ENCODE measurements around the gene OR52W1.
"Not testable (repeated sequence)": the region's sequence is repeated elsewhere in the genome, so short reads cannot be mapped to it uniquely, and the experiment has no call there.

The OR52W1 gene

GRCh38 chr11:6238902-6239301, 39.9 kb downstream of the OR52W1 start, which contains the start of gene CNGA4:
CNGA4 (plus strand) TSS chr11:6239089; CDS start chr11:6239207, 118 bp downstream.
- no peak for DNase-seq (ENCODE audit: extremely low read depth, low read depth)
- TF ChIP-seq CTCF (IDR thresholded peaks at IDR 0.05; ENCODE audit: low read depth, low read length): no peak

GRCh38 chr11:6240139-6240538, 41.1 kb downstream of the OR52W1 start:
- no peak for DNase-seq (ENCODE audit: extremely low read depth, low read depth)
- no peak for TF ChIP-seq CTCF (IDR thresholded peaks at IDR 0.05; ENCODE audit: low read depth, low read length)

DNA sequence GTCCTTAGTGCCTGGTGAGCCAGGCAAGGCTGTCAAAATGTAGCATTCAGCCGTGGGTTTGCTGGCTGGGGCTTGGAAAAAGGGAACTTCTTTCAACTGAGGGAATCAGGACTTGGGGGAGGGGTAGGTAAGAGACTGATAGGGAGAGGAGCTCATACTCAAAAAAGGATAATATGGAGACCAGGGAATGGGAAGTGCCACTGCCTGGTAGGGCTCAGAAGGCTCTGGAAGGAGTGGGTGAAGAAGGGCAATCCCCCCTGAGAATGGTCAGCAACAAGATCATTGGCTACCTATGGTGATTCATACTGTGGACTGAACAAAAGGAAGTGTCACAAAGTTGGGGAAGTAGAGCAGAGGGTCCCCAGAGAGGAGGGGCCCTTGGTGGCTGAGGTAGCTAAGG, 41.8 kb downstream of the OR52W1 start:
- DNase-seq (ENCODE audit: extremely low read depth, low read depth): no peak
- TF ChIP-seq CTCF (IDR thresholded peaks at IDR 0.05; ENCODE audit: low read depth, low read length): no peak

DNA sequence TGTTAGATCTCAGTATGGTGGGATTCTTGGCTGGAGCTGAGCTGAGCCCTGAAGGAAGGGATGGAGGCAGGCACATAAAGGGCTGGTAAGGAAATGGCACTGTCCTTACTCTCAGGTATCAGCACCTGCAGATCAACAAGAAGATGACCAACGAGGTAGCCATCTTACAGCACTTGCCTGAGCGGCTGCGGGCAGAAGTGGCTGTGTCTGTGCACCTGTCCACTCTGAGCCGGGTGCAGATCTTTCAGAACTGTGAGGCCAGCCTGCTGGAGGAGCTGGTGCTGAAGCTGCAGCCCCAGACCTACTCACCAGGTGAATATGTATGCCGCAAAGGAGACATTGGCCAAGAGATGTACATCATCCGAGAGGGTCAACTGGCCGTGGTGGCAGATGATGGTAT, 42.3 kb downstream of the OR52W1 start:
- no peak for TF ChIP-seq CTCF (IDR thresholded peaks at IDR 0.05; ENCODE audit: low read depth, low read length)
- no peak for DNase-seq (ENCODE audit: extremely low read depth, low read depth)

DNA sequence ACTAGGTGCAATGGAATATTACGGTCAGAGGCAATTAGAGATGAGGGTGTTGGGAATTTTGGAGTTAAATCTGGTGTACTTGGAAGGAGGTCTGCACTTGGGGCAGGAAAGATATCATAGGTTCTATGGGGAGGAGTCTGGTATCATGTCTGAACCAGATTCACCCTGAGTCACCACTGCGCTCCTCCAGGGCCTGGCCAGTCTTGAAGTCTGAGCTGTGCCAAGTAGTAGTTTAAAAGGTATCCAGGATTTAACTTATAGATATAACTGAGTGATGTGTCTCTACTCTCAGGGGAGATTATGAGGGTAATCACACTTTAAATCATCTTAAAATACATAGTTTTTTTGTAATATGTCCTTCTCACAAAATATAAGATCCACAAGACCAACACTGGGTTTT, 46.5 kb downstream of the OR52W1 start:
- no peak for TF ChIP-seq CTCF (IDR thresholded peaks at IDR 0.05; ENCODE audit: low read depth, low read length)
- no peak for DNase-seq (ENCODE audit: extremely low read depth, low read depth)

GRCh38 chr11:6248248-6248647, 49.2 kb downstream of the OR52W1 start:
- peak; percentile 15 for DNase-seq (ENCODE audit: extremely low read depth, low read depth)
- TF ChIP-seq CTCF (IDR thresholded peaks at IDR 0.05; ENCODE audit: low read depth, low read length): no peak

- not testable (repeated sequence) for DNase-seq (ENCODE audit: extremely low read depth, low read depth)
These were observed 49.9 kb downstream of the OR52W1 start for GRCh38 chr11:6248897-6249296.
